HepG2 (cell line): ENCODE data around the gene OCIAD2. TPM values are rescaled to one million over a fixed set of nuclear protein-coding genes. Genes with fewer than 3 reads are reported as not detected.

Experiments
- ATAC-seq: fragments of 200-7000 bp; cut with Tn5 transposase; 3 replicates; pipeline ENCODE4 v1.9.1; 2020; ENCODE audit warnings: mild to moderate bottlenecking, moderate library complexity
- BruUV-seq: library from RNA; stranded (reverse); fragments of 400-500 nt; replicated peaks from 2 replicates; lab custom pipeline; 2021; lab: Mats Ljungman, UMichigan
- CTCF ChIA-PET: fragments of 300-600 bp; formaldehyde crosslinking; extraction: SDS; loops from one replicate; lab custom pipeline; 2021; ENCODE audit warnings: low total read pairs, inconsistent platforms, low intra/inter-chr PET ratio; lab: Yijun Ruan, JAX
- POLR2A ChIA-PET: fragments of 350-600 bp; sonication (Branson Sonifier 250); formaldehyde crosslinking; loops from one replicate; lab custom pipeline; 2020; ENCODE audit warnings: antibody characterized with exemption, inconsistent platforms; lab: Yijun Ruan, JAX
- DNase-seq: peaks from one replicate; pipeline ENCODE4 v3.0.0-alpha.2; 2015; ENCODE audit warnings: low spot score
- FAIRE-seq: peaks from 3 replicates; lab custom pipeline; 2011; peaks lifted over from hg19 to GRCh38; lab: Jason Lieb, UNC
- H2AFZ ChIP-seq: one replicate; pipeline ENCODE4 v1.6.1; 2011; ENCODE audit warnings: low read length, inconsistent platforms
- H3K27ac ChIP-seq: fragments of 300-600 bp; 3 replicates; pipeline ENCODE4 v1.8.0; 2011; ENCODE audit warnings: mixed run types, mild to moderate bottlenecking, mixed read lengths, low read length, inconsistent platforms; ENCODE audit not compliant: insufficient read depth; ENCODE audit errors: extremely low read length
- H3K27me3 ChIP-seq, 2 experiments: fragments of 200-600 bp in 1 of 2; 2 replicates in 1 of 2; 3 replicates in 1 of 2; pipeline versions ENCODE4 v1.6.0 to v1.8.0; 2011; ENCODE audit warnings: low read length in 2 of 2, mild to moderate bottlenecking in 2 of 2, moderate library complexity in 2 of 2, inconsistent platforms in 1 of 2; ENCODE audit not compliant: insufficient read depth in 2 of 2, control insufficient read depth in 1 of 2
- H3K36me3 ChIP-seq, 2 experiments: fragments of 200-600 bp in 1 of 2; replicated peaks in 1 of 2; 2 replicates in 1 of 2; 3 replicates in 1 of 2; pipeline versions ENCODE4 v1.5.1 to v1.8.0; 2011; ENCODE audit warnings: low read length in 2 of 2, inconsistent platforms in 1 of 2; ENCODE audit not compliant: insufficient read depth in 2 of 2, control insufficient read depth in 1 of 2
- H3K4me1 ChIP-seq: 2 replicates; pipeline ENCODE4 v1.5.1; 2012; ENCODE audit warnings: low read length, inconsistent platforms; ENCODE audit not compliant: insufficient read depth
- H3K4me2 ChIP-seq: 2 replicates; pipeline ENCODE4 v1.6.0; 2011; ENCODE audit warnings: low read depth, low read length, inconsistent platforms
- H3K4me3 ChIP-seq, 3 experiments: fragments of 200-600 bp in 1 of 3; sonication (generic), shearing (Covaris generic) in 1 of 3; replicated peaks in 1 of 3; 2 replicates each; pipeline ENCODE4 v1.5.1; 2011 to 2016; ENCODE audit warnings: low read length in 3 of 3, inconsistent platforms in 2 of 3, low read depth in 2 of 3, mild to moderate bottlenecking in 2 of 3, control low read depth in 1 of 3, mixed read lengths in 1 of 3; ENCODE audit not compliant: insufficient read depth in 1 of 3
- H3K79me2 ChIP-seq: one replicate; pipeline ENCODE4 v1.6.1; 2011; ENCODE audit warnings: low read length, inconsistent platforms; ENCODE audit not compliant: insufficient read depth
- H3K9ac ChIP-seq: 2 replicates; pipeline ENCODE4 v1.6.0; 2011; ENCODE audit warnings: mild to moderate bottlenecking, low read depth, low read length, inconsistent platforms; ENCODE audit not compliant: insufficient read depth
- H3K9me3 ChIP-seq: 2 replicates; pipeline ENCODE4 v1.5.1; 2012; ENCODE audit warnings: mild to moderate bottlenecking, low read length
- H4K20me1 ChIP-seq: 2 replicates; pipeline ENCODE4 v1.6.0; 2011; ENCODE audit warnings: inconsistent platforms, mild to moderate bottlenecking, low read length, moderate library complexity; ENCODE audit not compliant: insufficient read depth
- GLI4 ChIP-seq: sonication (generic); formaldehyde crosslinking; IDR thresholded peaks from 2 replicates; pipeline ENCODE4 v1.5.1; 2020; ENCODE audit warnings: missing genetic modification reagents, mild to moderate bottlenecking, moderate library complexity, borderline replicate concordance
- NRL ChIP-seq: sonication (generic); formaldehyde crosslinking; IDR thresholded peaks from 2 replicates; pipeline ENCODE4 v1.5.0; 2020; ENCODE audit warnings: missing genetic modification reagents, mild to moderate bottlenecking, moderate library complexity, borderline replicate concordance
- POLR2A ChIP-seq, 2 experiments: IDR thresholded peaks; 2 replicates each; pipeline ENCODE4 v1.6.1; 2011; ENCODE audit warnings: low read depth in 2 of 2, low read length in 2 of 2, mild to moderate bottlenecking in 1 of 2, moderate library complexity in 1 of 2; ENCODE audit not compliant: insufficient read depth in 1 of 2
- RFX5 ChIP-seq: IDR thresholded peaks from 2 replicates; pipeline ENCODE4 v1.6.1; 2011; ENCODE audit warnings: low read depth, low read length, improper control_type of control experiment
- ZBTB1 ChIP-seq: sonication (generic); formaldehyde crosslinking; IDR thresholded peaks from 2 replicates; pipeline ENCODE4 v1.4.0; 2020; ENCODE audit warnings: missing genetic modification reagents, borderline replicate concordance
- ZKSCAN8 ChIP-seq: IDR thresholded peaks from 2 replicates; pipeline ENCODE4 v1.6.1; 2016; ENCODE audit warnings: borderline replicate concordance, missing genetic modification reagents, missing compliant biosample characterization
- ZNF274 ChIP-seq: sonication (generic); formaldehyde crosslinking; IDR thresholded peaks from 2 replicates; pipeline ENCODE4 v1.5.1; 2020; ENCODE audit warnings: mild to moderate bottlenecking, missing genetic modification reagents
- ZNF432 ChIP-seq: sonication (generic); formaldehyde crosslinking; IDR thresholded peaks from 2 replicates; pipeline ENCODE4 v1.5.0; 2020; ENCODE audit warnings: missing genetic modification reagents, mild to moderate bottlenecking, borderline replicate concordance
- ZNF552 ChIP-seq: sonication (generic); formaldehyde crosslinking; IDR thresholded peaks from 2 replicates; pipeline ENCODE4 v1.9.0; 2022; ENCODE audit warnings: missing genetic modification reagents, mild to moderate bottlenecking, borderline replicate concordance
- WGBS: methylation state at CpG from one replicate; pipeline ENCODE4 v1.1.6; 2017; ENCODE audit warnings: low lambda C conversion rate; 5-methylcytosine and 5-hydroxymethylcytosine counted together
- in situ Hi-C: cut with HindIII; loops from 2 replicates; pipeline ENCODE4 v1.10.0; 2017; ENCODE audit warnings: low pct_unique_long_range_greater_than_20kb; ENCODE audit not compliant: extremely low pct_ligation_motif_present
- intact Hi-C: fragments of 100-400 bp; cut with micrococcal nuclease; formaldehyde crosslinking; loops from one replicate; pipeline ENCODE4 v1.10.0; 2022; ENCODE audit not compliant: unreplicated experiment
- polyA plus RNA-seq, 8 experiments: library from polyadenylated mRNA; depleted of rRNA in 3 of 8; stranded (reverse) in 7 of 8; unstranded in 1 of 8; fragments of >200 nt; fragmentation: Illumina TruSeq in 4 of 8; extraction: Trizol in 4 of 8; gene quantifications; 2 replicates each; pipeline versions ENCODE4 v1.2.1 to v1.2.3, GENCODE V29; 2011 to 2016; ENCODE audit warnings: low read depth in 4 of 8, missing spikeins in 1 of 8, mixed read lengths in 1 of 8; ENCODE audit not compliant: insufficient read depth in 1 of 8
- total RNA-seq, 5 experiments: library from RNA; depleted of rRNA; stranded (reverse); fragments of >200 nt; fragmentation: Illumina TruSeq; extraction: Trizol; gene quantifications; 2 replicates each; pipeline ENCODE4 v1.2.3, GENCODE V29; 2016; ENCODE audit warnings: low read depth in 1 of 5
- TF ChIP-seq, protein P1 (sequence below): sonication (generic); formaldehyde crosslinking; IDR thresholded peaks from 2 replicates; pipeline ENCODE4 v1.8.1; 2023; ENCODE audit warnings: mild to moderate bottlenecking, inconsistent platforms, moderate library complexity, missing genetic modification reagents, borderline replicate concordance
- TF ChIP-seq, protein P2 (sequence below): IDR thresholded peaks from 2 replicates; pipeline ENCODE4 v1.6.1; 2016; ENCODE audit warnings: low read depth
- TF ChIP-seq, protein P3 (sequence below): sonication (generic); formaldehyde crosslinking; IDR thresholded peaks from 2 replicates; pipeline ENCODE4 v1.4.0; 2020; ENCODE audit warnings: missing genetic modification reagents; ENCODE audit errors: not compliant biosample characterization
- TF ChIP-seq, protein P4 (sequence below): sonication (generic); formaldehyde crosslinking; IDR thresholded peaks from 2 replicates; pipeline ENCODE4 v1.4.0; 2020; ENCODE audit warnings: low read depth, mild to moderate bottlenecking, missing genetic modification reagents

Gene OCIAD2
- total and polyA plus RNA-seq, 2 of the 13 experiments (the other 11 are each of a cell fraction or from before 2014, with no cell fraction given) = not detected

DNA sequence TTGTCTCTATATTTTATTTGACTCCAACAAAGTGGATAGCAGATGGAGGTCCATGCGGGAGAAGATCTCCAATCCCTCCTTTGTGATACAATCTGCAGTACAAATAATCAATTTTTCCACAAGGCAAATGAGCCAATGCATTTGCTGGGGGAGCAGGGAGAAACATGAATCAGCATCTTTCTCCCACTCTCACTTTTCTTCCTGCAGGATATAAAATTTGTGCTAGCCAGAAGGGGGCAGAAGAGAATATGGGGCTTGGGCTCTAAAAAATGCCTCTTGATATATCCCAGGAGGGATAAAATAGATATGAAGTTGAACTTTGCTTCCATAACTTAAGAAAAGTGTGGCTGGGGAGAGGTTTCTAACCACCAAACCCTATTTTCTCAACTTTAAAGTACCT lies 41.2 kb upstream of the OCIAD2 start:
- Histone ChIP-seq H3K27ac (no peak overlapping the region), H3K4me1 (no peaks in the 10 kb centered on the region), H3K9me3 (no peaks in the 10 kb centered on the region), H3K79me2 (no peaks in the 10 kb centered on the region), H3K27me3 (no peaks in the 10 kb centered on the region), H3K36me3 (no peaks in the 10 kb centered on the region), H4K20me1 (no peaks in the 10 kb centered on the region), H2AFZ (no peak overlapping the region), H3K9ac (no peak overlapping the region), H3K4me2 (no peak overlapping the region), H3K4me3 (no peak overlapping the region)
- ChIA-PET CTCF (no interaction called here), POLR2A (no interaction called here)
- BruUV-seq = no TSS peak
- intact Hi-C loops (loop anchor here (5.0 kb wide), 1 partner anchor 370 kb away; no protein-coding TSS in a partner anchor), in situ Hi-C loops (no loop called here)
- ATAC-seq (no peak), FAIRE-seq (no peak), DNase-seq (no peak)
- 75% methylated on average over 1 of the region's 1 CpG for WGBS
- TF ChIP-seq ZBTB1 (no peak), GLI4 (CRISPR knock-in tag) (no peak), NRL (no peak)
- TF ChIP-seq, protein P1, sequence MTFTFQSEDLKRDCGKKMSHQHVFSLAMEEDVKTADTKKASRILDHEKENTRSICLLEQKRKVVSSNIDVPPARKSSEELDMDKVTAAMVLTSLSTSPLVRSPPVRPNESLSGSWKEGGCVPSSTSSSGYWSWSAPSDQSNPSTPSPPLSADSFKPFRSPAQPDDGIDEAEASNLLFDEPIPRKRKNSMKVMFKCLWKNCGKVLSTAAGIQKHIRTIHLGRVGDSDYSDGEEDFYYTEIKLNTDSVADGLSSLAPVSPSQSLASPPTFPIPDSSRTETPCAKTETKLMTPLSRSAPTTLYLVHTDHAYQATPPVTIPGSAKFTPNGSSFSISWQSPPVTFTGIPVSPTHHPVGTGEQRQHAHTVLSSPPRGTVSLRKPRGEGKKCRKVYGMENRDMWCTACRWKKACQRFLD = no peak
- TF ChIP-seq, protein P2, sequence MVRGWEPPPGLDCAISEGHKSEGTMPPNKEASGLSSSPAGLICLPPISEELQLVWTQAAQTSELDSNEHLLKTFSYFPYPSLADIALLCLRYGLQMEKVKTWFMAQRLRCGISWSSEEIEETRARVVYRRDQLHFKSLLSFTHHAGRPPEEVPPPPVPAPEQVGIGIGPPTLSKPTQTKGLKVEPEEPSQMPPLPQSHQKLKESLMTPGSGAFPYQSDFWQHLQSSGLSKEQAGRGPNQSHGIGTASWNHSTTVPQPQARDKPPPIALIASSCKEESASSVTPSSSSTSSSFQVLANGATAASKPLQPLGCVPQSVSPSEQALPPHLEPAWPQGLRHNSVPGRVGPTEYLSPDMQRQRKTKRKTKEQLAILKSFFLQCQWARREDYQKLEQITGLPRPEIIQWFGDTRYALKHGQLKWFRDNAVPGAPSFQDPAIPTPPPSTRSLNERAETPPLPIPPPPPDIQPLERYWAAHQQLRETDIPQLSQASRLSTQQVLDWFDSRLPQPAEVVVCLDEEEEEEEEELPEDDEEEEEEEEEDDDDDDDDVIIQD (CRISPR knock-in tag) = no peak

DNA sequence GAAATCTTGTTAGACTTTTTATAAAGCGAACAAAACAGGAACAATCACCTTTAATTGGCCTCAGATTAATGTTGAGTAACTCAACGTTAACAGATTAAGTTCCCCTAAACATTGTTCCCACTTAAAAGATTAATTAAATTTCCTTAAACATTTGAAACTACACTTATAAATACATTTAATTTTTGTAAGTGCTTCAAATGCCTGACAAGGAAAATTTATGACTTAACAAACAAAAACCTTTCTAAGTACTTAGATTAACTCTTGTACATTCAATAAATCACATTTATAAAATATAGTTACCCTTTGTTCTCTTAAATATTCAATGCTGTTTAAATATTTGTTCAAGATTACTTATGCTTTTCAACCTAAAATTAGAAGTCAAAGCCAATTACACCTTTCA lies 39.4 kb upstream of the OCIAD2 start:
- Histone ChIP-seq H3K36me3 (no peaks in the 10 kb centered on the region), H4K20me1 (no peaks in the 10 kb centered on the region), H3K4me1 (no peaks in the 10 kb centered on the region), H3K4me3 (no peak overlapping the region), H3K27me3 (no peaks in the 10 kb centered on the region), H3K4me2 (no peak overlapping the region), H3K9me3 (no peaks in the 10 kb centered on the region), H3K27ac (no peak overlapping the region), H3K79me2 (no peaks in the 10 kb centered on the region), H2AFZ (no peak overlapping the region), H3K9ac (no peak overlapping the region)
- FAIRE-seq (no peak), DNase-seq (no peak), ATAC-seq (no peak)
- WGBS = 8% methylated on average over 2 of the region's 2 CpGs
- intact Hi-C loops = loop anchor here (5.0 kb wide), 1 partner anchor 369 kb away; no protein-coding TSS in a partner anchor
- ChIA-PET POLR2A (no interaction called here), CTCF (no interaction called here)
- no TSS peak for BruUV-seq
- TF ChIP-seq ZNF552 (CRISPR knock-in tag) = no peak
- no peak for TF ChIP-seq ZKSCAN8 (CRISPR knock-in tag)
- TF ChIP-seq POLR2A (IDR thresholded peaks at IDR 0.05; ENCODE audit: insufficient read depth in 1 of 2, low read depth in 2 of 2, low read length in 2 of 2) = no peak
- TF ChIP-seq, protein P3, sequence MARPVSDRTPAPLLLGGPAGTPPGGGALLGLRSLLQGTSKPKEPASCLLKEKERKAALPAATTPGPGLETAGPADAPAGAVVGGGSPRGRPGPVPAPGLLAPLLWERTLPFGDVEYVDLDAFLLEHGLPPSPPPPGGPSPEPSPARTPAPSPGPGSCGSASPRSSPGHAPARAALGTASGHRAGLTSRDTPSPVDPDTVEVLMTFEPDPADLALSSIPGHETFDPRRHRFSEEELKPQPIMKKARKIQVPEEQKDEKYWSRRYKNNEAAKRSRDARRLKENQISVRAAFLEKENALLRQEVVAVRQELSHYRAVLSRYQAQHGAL (CRISPR knock-in tag) = no peak
- TF ChIP-seq, protein P4, sequence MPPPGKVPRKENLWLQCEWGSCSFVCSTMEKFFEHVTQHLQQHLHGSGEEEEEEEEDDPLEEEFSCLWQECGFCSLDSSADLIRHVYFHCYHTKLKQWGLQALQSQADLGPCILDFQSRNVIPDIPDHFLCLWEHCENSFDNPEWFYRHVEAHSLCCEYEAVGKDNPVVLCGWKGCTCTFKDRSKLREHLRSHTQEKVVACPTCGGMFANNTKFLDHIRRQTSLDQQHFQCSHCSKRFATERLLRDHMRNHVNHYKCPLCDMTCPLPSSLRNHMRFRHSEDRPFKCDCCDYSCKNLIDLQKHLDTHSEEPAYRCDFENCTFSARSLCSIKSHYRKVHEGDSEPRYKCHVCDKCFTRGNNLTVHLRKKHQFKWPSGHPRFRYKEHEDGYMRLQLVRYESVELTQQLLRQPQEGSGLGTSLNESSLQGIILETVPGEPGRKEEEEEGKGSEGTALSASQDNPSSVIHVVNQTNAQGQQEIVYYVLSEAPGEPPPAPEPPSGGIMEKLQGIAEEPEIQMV (CRISPR knock-in tag) = no peak
- TF ChIP-seq ZNF274 (CRISPR knock-in tag) = no peak
- TF ChIP-seq RFX5 = no peak
- TF ChIP-seq ZNF432 (CRISPR knock-in tag) = no peak
- in situ Hi-C loops = no loop called here
